ENCODE measurements around the gene TMEM82. TPM values are rescaled to one million over a fixed set of nuclear protein-coding genes. Genes with fewer than 3 reads are reported as not detected.

TMEM82 gene
- total RNA-seq, 1 experiment from 2014 or later, result not detected

DNA sequence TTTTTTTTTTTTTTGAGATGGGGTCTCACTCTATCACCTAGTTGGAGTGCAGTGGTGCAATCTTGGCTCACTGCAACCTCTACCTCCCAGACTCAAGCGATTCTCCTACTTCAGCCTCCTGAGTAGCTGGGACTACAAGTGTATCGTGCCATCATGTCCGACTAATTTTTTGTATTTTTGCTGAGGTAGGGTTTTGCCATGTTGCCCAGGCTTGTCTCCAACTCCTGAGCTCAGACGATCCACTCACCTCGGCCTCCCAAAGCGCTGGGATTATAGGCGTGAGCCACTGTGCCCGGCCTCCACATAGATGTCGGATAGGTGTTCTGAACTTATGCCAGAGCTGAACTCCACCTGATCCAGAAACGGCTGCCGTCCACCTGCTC lies 37.1 kb upstream of the TMEM82 start:
- no TSS peak for BruUV-seq (replicated peaks)
- TF ChIP-seq, protein P1, sequence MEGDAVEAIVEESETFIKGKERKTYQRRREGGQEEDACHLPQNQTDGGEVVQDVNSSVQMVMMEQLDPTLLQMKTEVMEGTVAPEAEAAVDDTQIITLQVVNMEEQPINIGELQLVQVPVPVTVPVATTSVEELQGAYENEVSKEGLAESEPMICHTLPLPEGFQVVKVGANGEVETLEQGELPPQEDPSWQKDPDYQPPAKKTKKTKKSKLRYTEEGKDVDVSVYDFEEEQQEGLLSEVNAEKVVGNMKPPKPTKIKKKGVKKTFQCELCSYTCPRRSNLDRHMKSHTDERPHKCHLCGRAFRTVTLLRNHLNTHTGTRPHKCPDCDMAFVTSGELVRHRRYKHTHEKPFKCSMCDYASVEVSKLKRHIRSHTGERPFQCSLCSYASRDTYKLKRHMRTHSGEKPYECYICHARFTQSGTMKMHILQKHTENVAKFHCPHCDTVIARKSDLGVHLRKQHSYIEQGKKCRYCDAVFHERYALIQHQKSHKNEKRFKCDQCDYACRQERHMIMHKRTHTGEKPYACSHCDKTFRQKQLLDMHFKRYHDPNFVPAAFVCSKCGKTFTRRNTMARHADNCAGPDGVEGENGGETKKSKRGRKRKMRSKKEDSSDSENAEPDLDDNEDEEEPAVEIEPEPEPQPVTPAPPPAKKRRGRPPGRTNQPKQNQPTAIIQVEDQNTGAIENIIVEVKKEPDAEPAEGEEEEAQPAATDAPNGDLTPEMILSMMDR (conservative IDR thresholded peaks at IDR 0.05; ENCODE audit: low read depth, low read length), result no peak
- no peak for TF ChIP-seq EZH2 (IDR thresholded peaks at IDR 0.05; ENCODE audit: borderline replicate concordance, low read depth, low read length, poor library complexity, severe bottlenecking)
- CTCF ChIA-PET, result no interaction called here
- Histone ChIP-seq H3K4me3 (ENCODE audit: low read depth, low read length, poor library complexity, severe bottlenecking) (no peak overlapping the region), H3K27me3 (replicated peaks; ENCODE audit: insufficient read depth, low read depth, low read length, poor library complexity) (no peaks in the 10 kb centered on the region), H3K27ac (ENCODE audit: low read depth, low read length, poor library complexity, severe bottlenecking) (no peak overlapping the region), H3K36me3 (ENCODE audit: insufficient read depth, low read length, poor library complexity, severe bottlenecking) (no peaks in the 10 kb centered on the region), H3K9me3 (ENCODE audit: low read depth, low read length, poor library complexity, severe bottlenecking) (no peaks in the 10 kb centered on the region), H3K4me1 (ENCODE audit: insufficient read depth, low read length, poor library complexity, severe bottlenecking) (peaks cover 10% of the 10 kb centered on the region)
- no peak for DNase-seq (ENCODE audit: low spot score)
- POLR2A ChIA-PET (ENCODE audit: low non-redundant PET), result no interaction called here
- intact Hi-C loops (cut with micrococcal nuclease; ENCODE audit: unreplicated experiment), result no loop called here

DNA sequence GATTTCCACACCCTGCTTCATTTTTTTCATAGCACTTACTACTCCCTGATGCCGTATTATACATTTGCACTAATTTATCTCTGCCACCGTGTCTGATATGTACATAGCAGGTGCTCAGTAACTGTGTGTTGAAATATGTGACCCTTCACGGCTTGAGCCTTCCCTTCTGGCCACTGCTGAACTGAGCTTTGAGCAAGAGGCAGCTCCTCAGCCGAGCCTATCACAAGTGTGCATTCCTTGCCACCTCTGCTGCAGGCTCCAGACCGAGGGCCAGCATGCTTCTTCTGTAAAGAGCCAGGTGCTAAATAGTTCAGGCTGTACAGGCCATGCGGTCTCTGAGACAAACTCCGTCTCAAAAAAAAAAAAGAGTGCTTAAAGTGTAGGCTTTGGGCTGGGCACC lies 35.5 kb upstream of the TMEM82 start:
- POLR2A ChIA-PET (ENCODE audit: low non-redundant PET), result no interaction called here
- BruUV-seq (replicated peaks), result no TSS peak
- CTCF ChIA-PET, result interaction anchor here (0.6 kb wide), 1 partner anchor 85 kb away, joined by 6 read pairs; no protein-coding TSS in a partner anchor

DNA sequence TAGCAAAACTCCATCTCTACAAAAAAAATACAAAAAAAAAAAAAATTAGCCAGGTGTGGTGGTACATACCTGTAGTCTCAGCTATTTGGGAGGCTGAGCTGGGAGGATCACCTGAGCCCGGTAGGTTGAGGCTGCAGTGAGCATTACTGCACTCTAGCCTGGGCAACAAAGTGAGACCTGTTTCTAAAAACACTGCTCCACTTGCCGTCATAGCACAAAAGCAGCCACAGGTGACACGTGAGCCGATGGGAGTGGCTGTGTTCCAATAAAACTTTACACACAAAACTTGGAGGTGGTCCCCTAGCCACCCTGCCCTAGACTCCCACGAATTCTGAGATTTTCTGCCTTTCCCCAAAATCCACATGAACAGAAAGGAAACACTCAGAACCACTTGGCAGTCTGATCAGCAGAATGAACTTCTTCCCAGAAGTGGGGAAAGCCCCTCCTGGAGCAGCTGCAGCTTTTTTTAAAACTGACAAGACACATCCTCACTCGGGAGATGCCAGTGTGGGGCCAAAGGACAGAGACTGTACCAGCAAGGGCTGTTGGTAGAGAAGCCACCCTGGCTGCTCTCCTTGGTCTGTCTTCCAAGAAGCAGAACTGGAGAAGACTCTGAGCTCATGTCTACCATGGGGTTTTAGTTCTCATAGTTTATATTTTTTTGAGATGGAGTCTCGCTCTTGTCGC lies 34.9 kb upstream of the TMEM82 start:
- no peak overlapping the region for H3K4me3 ChIP-seq (ENCODE audit: low read depth, low read length, poor library complexity, severe bottlenecking)
- H3K36me3 ChIP-seq (ENCODE audit: insufficient read depth, low read length, poor library complexity, severe bottlenecking), result no peaks in the 10 kb centered on the region
- no peak overlapping the region for H3K27ac ChIP-seq (ENCODE audit: low read depth, low read length, poor library complexity, severe bottlenecking)
- H3K9me3 ChIP-seq (ENCODE audit: low read depth, low read length, poor library complexity, severe bottlenecking), result no peaks in the 10 kb centered on the region
- BruUV-seq (replicated peaks), result no TSS peak
- DNase-seq (ENCODE audit: low spot score), result no peak
- peaks cover 10% of the 10 kb centered on the region for H3K4me1 ChIP-seq (ENCODE audit: insufficient read depth, low read length, poor library complexity, severe bottlenecking)
- ChIA-PET POLR2A (ENCODE audit: low non-redundant PET) (no interaction called here), CTCF (no interaction called here)
- intact Hi-C loops (cut with micrococcal nuclease; ENCODE audit: unreplicated experiment), result no loop called here
- no peak for TF ChIP-seq EZH2 (IDR thresholded peaks at IDR 0.05; ENCODE audit: borderline replicate concordance, low read depth, low read length, poor library complexity, severe bottlenecking)
- TF ChIP-seq, protein P1 (conservative IDR thresholded peaks at IDR 0.05; ENCODE audit: low read depth, low read length), result no peak
- no peaks in the 10 kb centered on the region for H3K27me3 ChIP-seq (replicated peaks; ENCODE audit: insufficient read depth, low read depth, low read length, poor library complexity)

More for the DNA sequence above, 35.5 kb upstream of the TMEM82 start:
- Histone ChIP-seq H3K4me3 (ENCODE audit: low read depth, low read length, poor library complexity, severe bottlenecking) (no peak overlapping the region), H3K27me3 (replicated peaks; ENCODE audit: insufficient read depth, low read depth, low read length, poor library complexity) (no peaks in the 10 kb centered on the region), H3K36me3 (ENCODE audit: insufficient read depth, low read length, poor library complexity, severe bottlenecking) (no peaks in the 10 kb centered on the region), H3K9me3 (ENCODE audit: low read depth, low read length, poor library complexity, severe bottlenecking) (no peaks in the 10 kb centered on the region), H3K4me1 (ENCODE audit: insufficient read depth, low read length, poor library complexity, severe bottlenecking) (peaks cover 10% of the 10 kb centered on the region), H3K27ac (ENCODE audit: low read depth, low read length, poor library complexity, severe bottlenecking) (no peak overlapping the region)
- DNase-seq (ENCODE audit: low spot score), result no peak
- no peak for TF ChIP-seq EZH2 (IDR thresholded peaks at IDR 0.05; ENCODE audit: borderline replicate concordance, low read depth, low read length, poor library complexity, severe bottlenecking)
- TF ChIP-seq, protein P1 (conservative IDR thresholded peaks at IDR 0.05; ENCODE audit: low read depth, low read length), result no peak
- intact Hi-C loops (cut with micrococcal nuclease; ENCODE audit: unreplicated experiment), result no loop called here

Data from A673 (cell line).